Activated naive CD8-positive, alpha-beta T cell (primary cell): ENCODE data around the gene TAL2.
A peak's percentile ranks its signal among the peaks of the same experiment; 100 is the strongest.

ENCODE experiments used
- H3K27ac Mint-ChIP-seq: one replicate; pipeline ENCODE4 v1.8.0; 2021; ENCODE audit warnings: mixed read lengths
- H3K27me3 Mint-ChIP-seq: one replicate; pipeline ENCODE4 v1.8.0; 2021; ENCODE audit warnings: mixed read lengths
- H3K36me3 Mint-ChIP-seq: one replicate; pipeline ENCODE4 v1.8.0; 2021; ENCODE audit warnings: mixed read lengths
- H3K4me1 Mint-ChIP-seq: one replicate; pipeline ENCODE4 v1.8.0; 2021; ENCODE audit warnings: low read depth, mixed read lengths
- H3K4me3 Mint-ChIP-seq: one replicate; pipeline ENCODE4 v1.8.0; 2021; ENCODE audit warnings: mild to moderate bottlenecking, mixed read lengths
- H3K9me3 Mint-ChIP-seq: one replicate; pipeline ENCODE4 v1.8.0; 2021; ENCODE audit warnings: low read depth, mixed read lengths

Gene TAL2

GRCh38 chr9:105662184-105663104, at the start of gene TAL2:
Gene TAL2 (plus strand): TSS chr9:105662457. CDS start chr9:105662497, 40 bp downstream.
- no peaks in the 10 kb centered on the region for H3K4me1 Mint-ChIP-seq
- H3K4me3 Mint-ChIP-seq, result no peak within 1 kb of the TSS
- peaks cover 3% of the 10 kb centered on the region for H3K36me3 Mint-ChIP-seq
- peaks cover 11% of the 10 kb centered on the region for H3K27me3 Mint-ChIP-seq
- no peak within 1 kb of the TSS for H3K27ac Mint-ChIP-seq
- H3K9me3 Mint-ChIP-seq, result no peaks in the 10 kb centered on the region

- H3K27me3 Mint-ChIP-seq, result no peaks in the 10 kb centered on the region
- no peaks in the 10 kb centered on the region for H3K4me1 Mint-ChIP-seq
Measured at GRCh38 chr9:105621001-105621400, 41.3 kb upstream of the TAL2 start.

GRCh38 chr9:105625088-105625487, 37.2 kb upstream of the TAL2 start:
- H3K36me3 Mint-ChIP-seq, result peaks cover 34% of the 10 kb centered on the region
- no peak overlapping the region for H3K4me3 Mint-ChIP-seq
- no peaks in the 10 kb centered on the region for H3K9me3 Mint-ChIP-seq
- H3K27ac Mint-ChIP-seq, result no peak overlapping the region
- no peaks in the 10 kb centered on the region for H3K4me1 Mint-ChIP-seq
- no peaks in the 10 kb centered on the region for H3K27me3 Mint-ChIP-seq

More at GRCh38 chr9:105621001-105621400, 41.3 kb upstream of the TAL2 start:
- H3K4me3 Mint-ChIP-seq, result no peak overlapping the region
- peaks cover 24% of the 10 kb centered on the region for H3K36me3 Mint-ChIP-seq
- H3K9me3 Mint-ChIP-seq, result no peaks in the 10 kb centered on the region
- no peak overlapping the region for H3K27ac Mint-ChIP-seq

- Mint-ChIP-seq H3K4me1 (no peaks in the 10 kb centered on the region), H3K27ac (no peak overlapping the region), H3K27me3 (no peaks in the 10 kb centered on the region), H3K36me3 (peaks cover 18% of the 10 kb centered on the region), H3K9me3 (no peaks in the 10 kb centered on the region), H3K4me3 (no peak overlapping the region)
Measured at GRCh38 chr9:105632807-105633206, 29.4 kb upstream of the TAL2 start.

GRCh38 chr9:105633411-105633810, 28.8 kb upstream of the TAL2 start:
- H3K36me3 Mint-ChIP-seq, result peaks cover 18% of the 10 kb centered on the region
- no peaks in the 10 kb centered on the region for H3K9me3 Mint-ChIP-seq
- no peaks in the 10 kb centered on the region for H3K4me1 Mint-ChIP-seq
- H3K27me3 Mint-ChIP-seq, result no peaks in the 10 kb centered on the region
- H3K4me3 Mint-ChIP-seq, result no peak overlapping the region
- no peak overlapping the region for H3K27ac Mint-ChIP-seq

GRCh38 chr9:105636331-105636730, 25.9 kb upstream of the TAL2 start:
- peaks cover 19% of the 10 kb centered on the region for H3K36me3 Mint-ChIP-seq
- H3K27ac Mint-ChIP-seq, result no peak overlapping the region
- no peak overlapping the region for H3K4me3 Mint-ChIP-seq
- H3K4me1 Mint-ChIP-seq, result no peaks in the 10 kb centered on the region
- H3K9me3 Mint-ChIP-seq, result no peaks in the 10 kb centered on the region
- H3K27me3 Mint-ChIP-seq, result no peaks in the 10 kb centered on the region

GRCh38 chr9:105637787-105638395, 24.4 kb upstream of the TAL2 start:
- H3K27me3 Mint-ChIP-seq, result no peaks in the 10 kb centered on the region
- H3K36me3 Mint-ChIP-seq, result peaks cover 25% of the 10 kb centered on the region
- no peak overlapping the region for H3K27ac Mint-ChIP-seq
- H3K4me3 Mint-ChIP-seq, result no peak overlapping the region
- no peaks in the 10 kb centered on the region for H3K4me1 Mint-ChIP-seq
- no peaks in the 10 kb centered on the region for H3K9me3 Mint-ChIP-seq

GRCh38 chr9:105639936-105640335, 22.3 kb upstream of the TAL2 start:
- no peaks in the 10 kb centered on the region for H3K9me3 Mint-ChIP-seq
- peaks cover 24% of the 10 kb centered on the region for H3K36me3 Mint-ChIP-seq
- H3K4me1 Mint-ChIP-seq, result no peaks in the 10 kb centered on the region

GRCh38 chr9:105643795-105644194, 18.5 kb upstream of the TAL2 start:
- Mint-ChIP-seq H3K4me1 (no peaks in the 10 kb centered on the region), H3K9me3 (no peaks in the 10 kb centered on the region), H3K27ac (no peak overlapping the region), H3K4me3 (no peak overlapping the region), H3K36me3 (peaks cover 18% of the 10 kb centered on the region), H3K27me3 (no peaks in the 10 kb centered on the region)

More at GRCh38 chr9:105639936-105640335, 22.3 kb upstream of the TAL2 start:
- Mint-ChIP-seq H3K4me3 (no peak overlapping the region), H3K27ac (no peak overlapping the region), H3K27me3 (no peaks in the 10 kb centered on the region)

GRCh38 chr9:105646879-105647594, 15.2 kb upstream of the TAL2 start:
- H3K27me3 Mint-ChIP-seq, result no peaks in the 10 kb centered on the region
- peaks cover 5% of the 10 kb centered on the region for H3K36me3 Mint-ChIP-seq
- H3K27ac Mint-ChIP-seq, result no peak overlapping the region
- H3K4me1 Mint-ChIP-seq, result no peaks in the 10 kb centered on the region
- H3K9me3 Mint-ChIP-seq, result no peaks in the 10 kb centered on the region
- H3K4me3 Mint-ChIP-seq, result no peak overlapping the region

- no peaks in the 10 kb centered on the region for H3K27me3 Mint-ChIP-seq
- no peaks in the 10 kb centered on the region for H3K4me1 Mint-ChIP-seq
- no peaks in the 10 kb centered on the region for H3K9me3 Mint-ChIP-seq
- H3K4me3 Mint-ChIP-seq, result no peak overlapping the region
- no peak overlapping the region for H3K27ac Mint-ChIP-seq
- peaks cover 3% of the 10 kb centered on the region for H3K36me3 Mint-ChIP-seq
Measured at GRCh38 chr9:105647595-105648349, 14.5 kb upstream of the TAL2 start.

GRCh38 chr9:105651806-105652205, 10.5 kb upstream of the TAL2 start:
- Mint-ChIP-seq H3K27ac (no peak overlapping the region), H3K27me3 (peaks cover 12% of the 10 kb centered on the region)

GRCh38 chr9:105656131-105656921, 5.9 kb upstream of the TAL2 start:
- peaks cover 3% of the 10 kb centered on the region for H3K36me3 Mint-ChIP-seq
- no peaks in the 10 kb centered on the region for H3K9me3 Mint-ChIP-seq
- H3K4me3 Mint-ChIP-seq, result peak overlapping the region; percentile 77
- peaks cover 12% of the 10 kb centered on the region for H3K4me1 Mint-ChIP-seq
- H3K27ac Mint-ChIP-seq, result no peak overlapping the region
- H3K27me3 Mint-ChIP-seq, result peaks cover 25% of the 10 kb centered on the region

More at GRCh38 chr9:105651806-105652205, 10.5 kb upstream of the TAL2 start:
- Mint-ChIP-seq H3K9me3 (no peaks in the 10 kb centered on the region), H3K4me3 (no peak overlapping the region), H3K36me3 (no peaks in the 10 kb centered on the region), H3K4me1 (peaks cover 9% of the 10 kb centered on the region)

- no peaks in the 10 kb centered on the region for H3K9me3 Mint-ChIP-seq
- H3K27ac Mint-ChIP-seq, result no peak overlapping the region
- no peak overlapping the region for H3K4me3 Mint-ChIP-seq
- peaks cover 3% of the 10 kb centered on the region for H3K36me3 Mint-ChIP-seq
- H3K4me1 Mint-ChIP-seq, result peaks cover 12% of the 10 kb centered on the region
- peaks cover 25% of the 10 kb centered on the region for H3K27me3 Mint-ChIP-seq
Measured at GRCh38 chr9:105658351-105658750, 3.9 kb upstream of the TAL2 start.
